ENCODE results near the gene DNM1. TPM values are rescaled to one million over a fixed set of nuclear protein-coding genes. Genes with fewer than 3 reads are reported as not detected.

Gene DNM1
- total and polyA plus RNA-seq, 2 of the 8 experiments (the other 6 are each of a cell fraction or from before 2014, with no cell fraction given), result 34.3 to 62.7 TPM

GRCh38 chr9:128265348-128265847, 62.2 kb downstream of the DNM1 start (continued):
- TF ChIP-seq CHD7 (IDR thresholded peaks at IDR 0.05; ENCODE audit: insufficient replicate concordance, low read length), result no peak
- TF ChIP-seq CTCF (IDR thresholded peaks at IDR 0.05; ENCODE audit: control extremely low read depth in 1 of 3, insufficient read depth in 1 of 3, low read depth in 1 of 3, low read length in 3 of 3), result no peak
- TF ChIP-seq SIN3A (conservative IDR thresholded peaks at IDR 0.05 in 1 of 2, IDR thresholded peaks at IDR 0.05 in 1 of 2; ENCODE audit: low read depth in 1 of 2, low read length in 2 of 2), result no peak
- TF ChIP-seq TEAD4 (IDR thresholded peaks at IDR 0.05; ENCODE audit: low read depth, low read length), result no peak
- no peak for TF ChIP-seq BCL11A (IDR thresholded peaks at IDR 0.05; ENCODE audit: low read depth in 2 of 2, low read length in 2 of 2)
- no peak for TF ChIP-seq CBX8 (IDR thresholded peaks at IDR 0.05; ENCODE audit: borderline replicate concordance, low read depth, low read length)
- TF ChIP-seq RBBP5 (IDR thresholded peaks at IDR 0.05; ENCODE audit: borderline replicate concordance, low read depth, low read length), result no peak
- TF ChIP-seq RFX5 (IDR thresholded peaks at IDR 0.05; ENCODE audit: borderline replicate concordance, low read depth, low read length), result no peak
